ENCODE measurements around the gene ZNF324B.
A peak's percentile ranks its signal among the peaks of the same experiment; 100 is the strongest.
"Not testable (repeated sequence)": the region's sequence is repeated elsewhere in the genome, so short reads cannot be mapped to it uniquely, and the experiment has no call there.

The ZNF324B gene

DNA sequence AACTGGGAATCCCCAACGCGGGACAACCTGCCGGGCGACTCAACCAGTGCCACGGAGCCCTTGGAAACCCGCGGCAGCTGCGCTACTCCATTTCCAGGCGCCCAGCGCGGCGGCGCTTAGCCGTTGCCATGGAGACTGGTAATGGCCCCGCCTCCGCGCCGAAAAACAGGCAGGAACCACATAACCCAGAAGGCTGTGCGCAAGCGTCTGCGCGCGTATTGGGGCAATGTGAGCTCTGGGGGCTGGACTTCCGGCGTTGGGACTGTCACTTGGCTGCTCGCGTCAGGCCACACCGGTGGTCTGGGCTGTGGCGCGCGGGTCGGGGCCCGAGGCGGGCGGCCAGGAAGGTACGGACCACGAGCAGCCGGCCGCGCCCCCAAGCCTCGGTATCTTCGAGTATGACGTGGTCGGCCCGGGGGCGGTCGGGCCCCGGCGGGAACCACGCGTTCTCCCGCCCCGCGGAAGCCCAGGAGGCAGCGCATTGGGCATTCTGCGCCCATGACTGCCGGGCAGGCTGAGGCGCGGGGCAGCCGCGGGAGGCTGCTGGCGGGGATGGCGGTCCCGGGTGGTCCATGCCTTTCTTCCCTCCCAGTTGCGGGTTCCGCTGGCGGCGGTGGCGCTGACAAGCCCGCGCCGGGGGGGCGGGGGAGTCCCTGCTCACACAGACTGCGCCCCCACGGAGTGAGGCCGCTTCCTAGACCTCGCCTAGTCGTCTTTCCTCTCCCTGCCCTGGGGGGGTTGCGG lies at the start of gene ZNF324B:
TSS of gene ZNF324B (plus strand) at position 265 of the 744 bp plus-strand sequence. CDS start 2,080 bp downstream, outside the sequence.
- DNase-seq (ENCODE audit: low read depth in 2 of 2, low spot score in 1 of 2), result peak; percentile 91 to 93

DNA sequence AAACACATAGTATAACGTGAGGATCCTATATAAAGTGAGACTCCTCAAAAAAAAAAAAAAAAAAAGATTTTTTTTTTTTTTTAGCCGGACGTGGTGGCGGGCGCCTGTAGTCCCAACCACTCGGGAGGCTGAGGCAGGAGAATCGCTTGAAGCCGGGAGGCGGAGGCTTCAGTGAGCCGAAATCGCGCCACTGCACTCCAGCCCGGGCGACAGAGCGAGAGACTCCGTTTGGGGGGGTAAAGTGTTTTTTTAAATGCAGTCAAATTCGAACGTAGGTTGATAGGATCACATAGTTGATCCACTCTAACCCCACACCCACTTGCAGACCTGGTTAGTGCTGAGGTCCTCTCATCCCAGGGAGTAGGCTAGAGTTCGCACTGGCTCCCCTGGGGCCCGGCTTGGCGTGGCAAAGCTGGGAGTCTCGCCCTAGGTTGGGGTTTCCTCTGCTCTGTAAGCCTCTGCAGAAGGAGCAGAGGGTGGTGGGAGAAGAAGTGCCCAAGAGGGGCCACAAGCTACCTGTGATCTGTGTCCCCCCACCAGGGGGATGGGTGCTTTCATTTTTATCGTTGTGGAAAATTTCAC lies 49.5 kb upstream of the ZNF324B start:
- no peak for DNase-seq (ENCODE audit: low read depth in 2 of 2, low spot score in 1 of 2)

DNA sequence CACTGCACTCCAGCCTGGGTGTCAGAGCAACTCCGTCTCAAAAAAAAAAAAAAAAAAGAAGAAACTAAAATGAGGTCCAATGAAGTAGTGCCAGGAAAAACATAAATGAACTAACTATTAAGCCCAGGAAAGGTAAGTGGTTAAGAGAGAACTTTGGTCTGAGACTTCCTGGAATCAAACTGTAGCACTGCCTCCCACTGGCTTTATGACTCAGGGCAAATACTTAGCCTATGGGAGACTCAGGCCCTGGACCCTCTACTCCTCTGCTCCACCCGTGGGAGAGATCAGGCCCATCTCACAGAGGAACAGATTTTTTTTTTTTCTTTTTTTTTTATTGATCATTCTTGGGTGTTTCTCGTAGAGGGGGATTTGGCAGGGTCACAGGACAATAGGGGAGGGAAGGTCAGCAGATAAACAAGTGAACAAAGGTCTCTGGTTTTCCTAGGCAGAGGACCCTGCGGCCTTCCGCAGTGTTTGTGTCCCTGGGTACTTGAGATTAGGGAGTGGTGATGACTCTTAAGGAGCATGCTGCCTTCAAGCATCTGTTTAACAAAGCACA lies 47.4 kb upstream of the ZNF324B start:
- not testable (repeated sequence) for DNase-seq (ENCODE audit: low read depth in 2 of 2, low spot score in 1 of 2)

DNA sequence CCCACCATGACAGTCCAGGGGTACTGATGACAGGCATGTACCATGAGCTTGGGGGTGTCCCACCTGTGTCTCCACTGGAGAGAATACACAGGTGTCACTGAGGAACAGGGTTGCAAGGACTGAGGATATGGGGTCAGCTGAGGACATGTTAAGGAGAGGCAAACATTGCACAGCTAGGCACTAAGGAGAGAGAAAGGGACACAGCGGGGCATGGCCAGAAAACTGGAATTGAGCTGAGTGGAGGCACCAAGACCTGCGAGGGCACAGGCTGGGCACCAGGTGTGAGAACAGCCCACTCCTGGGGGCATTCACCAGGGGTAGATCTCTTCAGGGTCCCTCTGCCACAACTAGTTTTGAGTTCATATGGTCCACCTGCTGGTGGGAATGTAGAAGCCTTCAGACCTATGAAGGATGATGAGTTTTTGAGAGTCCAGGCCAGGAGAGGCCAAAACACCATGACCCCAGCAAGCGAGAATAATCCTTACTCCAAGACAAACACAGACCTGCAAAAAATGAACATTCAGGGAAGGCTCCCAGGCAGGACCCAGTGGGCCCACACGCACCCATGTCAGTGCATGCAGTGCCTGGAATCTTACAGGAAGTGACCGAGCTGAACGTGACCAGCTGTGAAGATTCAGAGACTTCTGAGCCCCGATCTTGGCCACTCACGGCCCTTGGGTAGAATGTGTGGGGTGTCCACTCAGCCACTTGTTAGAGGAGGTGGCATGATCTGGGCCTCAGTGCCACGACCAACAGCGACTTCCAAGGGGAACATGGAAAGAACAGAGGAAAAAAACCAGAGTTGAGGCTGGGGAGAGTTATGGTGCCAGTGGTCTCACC lies 44.4 kb upstream of the ZNF324B start:
- DNase-seq (ENCODE audit: low read depth in 2 of 2, low spot score in 1 of 2), result no peak

DNA sequence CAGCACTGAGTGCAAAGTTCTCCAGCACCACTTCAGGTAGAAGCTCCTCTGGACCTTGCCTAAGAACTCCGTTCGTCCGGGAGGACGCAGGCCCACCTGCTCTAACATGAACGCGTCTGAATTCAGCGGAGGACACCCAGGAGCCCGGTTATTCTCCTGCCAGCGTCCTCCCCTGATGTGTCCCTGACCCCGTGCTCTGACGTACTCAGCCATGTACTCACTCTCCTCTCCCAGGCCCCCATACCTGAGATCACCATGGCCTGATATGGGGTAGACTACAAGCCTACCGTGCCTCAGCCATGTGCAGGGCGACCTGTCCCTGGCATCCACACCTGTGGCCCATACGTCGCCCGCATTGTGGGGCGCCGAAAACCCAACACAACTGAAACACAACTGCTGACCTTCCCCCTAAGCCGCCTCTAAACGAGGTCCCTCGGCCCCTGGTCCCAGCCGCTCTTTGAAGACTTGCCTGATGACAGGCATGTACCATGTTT lies 43.7 kb upstream of the ZNF324B start:
- no peak for DNase-seq (ENCODE audit: low read depth in 2 of 2, low spot score in 1 of 2)

DNA sequence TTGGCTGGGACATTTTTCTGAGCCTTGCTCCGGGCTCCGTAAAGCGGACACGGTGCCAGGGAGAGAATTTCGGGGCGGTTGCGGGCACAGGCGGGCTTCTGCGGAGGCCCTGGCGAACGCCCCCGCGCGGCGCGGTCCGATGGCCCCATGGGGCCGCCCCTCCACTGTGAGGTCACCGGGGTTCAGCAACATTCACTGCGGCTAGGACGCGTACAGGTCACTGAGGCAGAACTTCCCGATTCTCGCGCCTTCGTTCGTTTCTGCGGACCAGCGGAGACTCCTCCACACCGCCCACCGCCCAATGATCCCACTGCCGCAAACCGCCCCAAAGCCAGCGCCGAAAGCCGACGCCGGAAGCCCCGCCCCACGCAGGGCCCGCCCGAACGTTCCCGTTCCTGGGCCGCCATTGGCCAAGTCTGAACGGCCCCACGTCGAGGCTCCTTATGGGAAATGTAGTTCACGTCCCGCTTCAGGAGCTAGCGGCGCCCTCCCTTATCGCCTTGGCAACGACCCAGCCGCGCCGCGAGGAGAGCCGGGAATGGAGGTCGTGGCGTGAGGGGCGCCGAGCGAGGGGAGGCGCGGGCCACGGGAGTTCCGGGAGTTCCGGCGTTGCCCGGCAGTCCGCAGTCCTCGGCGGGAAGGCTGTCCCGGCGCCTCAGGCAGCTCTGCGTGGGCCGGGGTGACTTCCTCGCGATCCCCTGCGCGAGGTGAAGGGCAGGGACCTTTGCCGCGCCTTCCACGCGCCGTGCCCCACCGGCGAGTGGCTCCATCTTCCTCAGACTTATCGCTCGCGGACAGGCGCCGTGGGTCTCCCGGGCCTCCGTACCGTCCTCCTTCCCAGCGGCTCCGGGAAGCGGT lies 43.0 kb upstream of the ZNF324B start, which contains the start of gene ZNF584:
TSS of gene ZNF584 (plus strand) at position 498 of the 858 bp plus-strand sequence. CDS start 499 bp downstream, outside the sequence.
- DNase-seq (ENCODE audit: low read depth in 2 of 2, low spot score in 1 of 2), result peak; percentile 84 to 93

DNA sequence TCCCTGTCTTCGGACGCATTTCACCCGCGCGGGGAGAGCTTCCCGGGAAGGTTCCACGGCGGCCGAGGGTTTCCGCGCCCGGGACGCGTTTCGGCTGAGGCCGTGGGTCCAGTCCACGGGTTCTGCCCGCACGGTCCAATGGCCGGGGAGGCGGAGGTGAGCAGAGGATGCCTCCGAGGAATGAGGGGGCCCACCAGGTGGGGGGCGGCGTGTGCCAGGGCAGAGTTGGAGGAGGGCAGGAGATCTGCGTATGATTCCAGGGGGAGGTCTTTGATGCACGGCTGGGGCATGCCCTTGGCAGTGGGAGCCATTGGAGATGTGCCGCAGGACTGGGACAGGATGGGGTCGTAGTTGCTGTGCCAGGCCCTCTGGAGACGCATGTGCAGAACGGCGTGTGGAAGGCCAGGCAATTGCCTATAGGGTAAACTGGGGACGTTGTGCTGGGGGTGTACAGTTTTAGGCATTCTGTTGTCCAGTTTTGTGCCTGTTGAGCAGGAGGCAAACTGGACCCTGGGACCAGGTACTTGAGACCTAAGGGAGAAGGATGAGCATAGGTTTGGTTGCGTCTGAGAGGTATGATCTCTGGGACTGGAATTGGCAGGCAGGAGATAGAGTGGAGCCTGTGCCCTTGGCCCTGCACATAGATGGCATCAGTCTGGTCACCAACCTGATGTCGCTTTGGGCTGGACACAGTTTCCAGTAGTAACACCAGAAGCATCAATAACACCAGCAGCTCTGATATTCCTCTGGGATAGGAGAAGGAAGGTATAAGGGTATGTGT lies 42.2 kb upstream of the ZNF324B start:
- DNase-seq (ENCODE audit: low read depth in 2 of 2, low spot score in 1 of 2), result no peak

DNA sequence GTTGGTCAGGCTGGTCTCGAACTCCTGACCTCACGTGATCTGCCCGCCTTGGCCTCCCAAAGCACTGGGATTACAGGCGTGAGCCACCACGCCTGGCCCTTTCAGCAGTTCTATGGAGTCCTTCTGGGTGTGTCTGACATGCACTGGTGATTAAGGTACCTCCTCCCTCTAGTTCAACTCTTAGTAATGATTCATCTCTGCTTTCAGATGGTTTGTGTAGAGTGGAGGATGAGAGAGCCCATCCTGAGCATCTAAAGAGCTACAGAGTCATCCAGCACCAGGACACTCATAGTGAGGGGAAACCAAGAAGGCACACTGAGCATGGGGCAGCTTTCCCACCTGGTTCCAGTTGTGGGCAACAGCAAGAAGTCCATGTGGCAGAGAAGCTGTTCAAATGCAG lies 34.8 kb upstream of the ZNF324B start:
- no peak for DNase-seq (ENCODE audit: low read depth in 2 of 2, low spot score in 1 of 2)

DNA sequence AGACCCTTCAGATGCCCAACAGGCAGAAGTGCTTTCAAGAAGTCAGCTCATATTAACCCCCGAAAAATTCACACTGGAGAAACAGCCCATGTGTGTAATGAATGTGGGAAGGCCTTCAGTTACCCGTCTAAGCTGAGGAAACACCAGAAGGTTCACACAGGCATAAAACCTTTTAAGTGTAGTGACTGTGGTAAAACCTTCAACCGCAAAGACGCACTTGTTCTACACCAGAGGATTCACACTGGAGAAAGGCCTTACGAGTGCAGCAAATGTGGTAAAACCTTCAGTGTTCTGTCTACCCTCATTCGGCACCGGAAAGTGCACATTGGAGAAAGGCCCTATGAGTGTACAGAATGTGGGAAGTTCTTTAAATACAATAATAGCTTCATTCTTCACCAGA lies 34.4 kb upstream of the ZNF324B start:
- DNase-seq (ENCODE audit: low read depth in 2 of 2, low spot score in 1 of 2), result no peak

DNA sequence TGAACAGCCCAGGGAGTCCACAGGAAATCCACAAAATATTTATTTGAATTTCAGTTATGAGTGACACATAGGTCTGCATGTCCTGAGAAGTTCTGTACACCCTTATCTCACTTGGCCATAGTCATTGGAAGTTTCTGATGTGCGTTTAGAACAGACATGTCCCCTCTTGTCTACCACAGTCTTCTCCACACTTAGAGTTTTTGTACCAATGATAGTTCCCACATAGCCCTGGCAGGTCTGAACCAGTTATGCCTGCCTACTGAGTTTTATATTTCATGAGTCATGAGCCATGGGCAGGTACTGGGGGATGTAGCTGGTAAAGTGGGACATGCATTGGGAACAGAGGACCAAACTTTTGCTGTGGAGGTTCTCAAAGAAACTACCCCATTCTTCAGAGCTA lies 22.8 kb upstream of the ZNF324B start:
- DNase-seq (ENCODE audit: low read depth in 2 of 2, low spot score in 1 of 2), result no peak

DNA sequence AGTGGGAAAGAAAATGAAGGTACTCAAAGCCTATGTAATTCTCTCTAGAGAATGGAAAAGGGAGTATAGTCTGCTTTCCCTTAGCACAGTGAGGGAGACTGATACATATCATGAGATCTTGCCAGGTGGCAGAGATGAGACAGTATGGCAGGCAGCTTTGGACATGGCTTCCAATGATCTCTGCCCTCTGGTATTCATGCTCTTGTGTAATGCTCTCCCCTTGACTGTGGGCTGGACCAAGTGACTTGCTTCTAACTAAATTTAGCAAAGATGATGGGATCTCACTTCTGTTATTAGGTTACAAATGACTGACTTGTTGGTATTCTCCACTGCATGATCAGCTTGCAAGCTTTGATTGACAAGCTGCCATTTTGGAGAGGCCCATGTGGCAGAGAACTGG lies 21.7 kb upstream of the ZNF324B start:
- no peak for DNase-seq (ENCODE audit: low read depth in 2 of 2, low spot score in 1 of 2)

DNA sequence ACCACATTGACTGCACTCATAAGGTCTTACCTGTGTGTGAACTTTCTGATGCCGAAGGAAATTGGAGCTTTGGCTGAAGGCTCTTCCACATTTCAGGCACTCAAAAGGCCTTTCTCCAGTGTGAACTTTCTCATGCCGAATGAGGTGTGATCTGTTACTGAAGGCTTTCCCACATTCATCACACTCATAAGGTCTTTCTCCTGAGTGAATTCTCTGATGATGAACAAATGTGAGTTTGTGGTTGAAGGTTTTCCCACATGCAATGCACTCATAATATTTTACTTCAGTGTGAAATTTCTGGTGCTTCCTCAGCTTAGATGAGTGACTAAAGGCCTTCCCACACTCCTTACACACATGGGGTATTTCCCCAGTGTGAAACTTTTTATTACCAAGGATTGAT lies 17.2 kb upstream of the ZNF324B start:
- DNase-seq (ENCODE audit: low read depth in 2 of 2, low spot score in 1 of 2), result no peak

DNA sequence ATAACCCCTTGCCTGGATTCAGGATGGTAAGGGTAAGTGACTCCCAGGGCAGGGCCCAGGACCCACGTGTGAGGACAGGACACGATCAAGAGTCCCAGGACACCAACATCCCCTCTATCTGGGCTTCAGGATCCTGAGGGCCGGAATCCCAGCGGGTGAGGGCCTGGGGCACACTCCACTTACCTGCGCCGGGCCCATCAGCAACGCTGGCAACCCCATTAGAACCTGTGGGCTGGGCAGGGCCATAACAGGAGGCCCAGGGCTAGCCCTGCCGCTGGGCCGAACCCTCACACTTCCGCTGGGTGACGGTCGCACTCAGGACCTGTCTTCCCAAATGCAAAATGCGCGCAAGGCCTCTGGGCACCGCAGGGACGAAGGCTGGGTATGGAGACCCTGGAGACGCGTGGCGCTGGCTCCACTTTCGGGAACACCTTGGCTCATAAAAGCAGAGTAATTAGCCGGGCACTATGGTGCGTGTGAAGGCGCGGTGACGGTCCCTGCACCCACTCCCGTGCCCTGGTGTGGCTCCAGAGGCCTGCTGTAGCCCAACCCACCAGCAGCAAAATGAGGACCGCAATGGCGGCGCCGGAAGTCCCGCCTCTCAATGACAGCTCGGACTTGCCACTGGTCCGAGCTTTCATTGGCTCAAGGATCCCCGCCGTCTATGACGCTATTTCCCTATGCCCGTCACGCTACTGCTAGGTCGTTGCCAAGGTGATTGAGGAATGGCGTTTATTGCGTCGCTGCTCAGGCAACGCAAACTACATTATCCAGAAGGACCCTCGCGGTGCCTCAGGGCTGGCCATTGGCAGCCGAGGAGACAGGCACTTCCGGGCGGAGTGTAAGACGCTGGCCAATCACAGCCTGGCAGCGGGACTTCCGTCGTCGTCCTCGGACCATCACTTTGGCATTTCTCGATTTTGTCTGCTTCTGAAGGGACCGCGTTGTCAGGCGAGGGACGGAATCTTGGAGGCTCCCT lies 11.6 kb upstream of the ZNF324B start, which contains the start of gene ZNF132:
TSS of gene ZNF132 (minus strand) at position 578 of the 979 bp plus-strand sequence. CDS start at position 246, 332 bp downstream.
- peak; percentile 81 to 90 for DNase-seq (ENCODE audit: low read depth in 2 of 2, low spot score in 1 of 2)

DNA sequence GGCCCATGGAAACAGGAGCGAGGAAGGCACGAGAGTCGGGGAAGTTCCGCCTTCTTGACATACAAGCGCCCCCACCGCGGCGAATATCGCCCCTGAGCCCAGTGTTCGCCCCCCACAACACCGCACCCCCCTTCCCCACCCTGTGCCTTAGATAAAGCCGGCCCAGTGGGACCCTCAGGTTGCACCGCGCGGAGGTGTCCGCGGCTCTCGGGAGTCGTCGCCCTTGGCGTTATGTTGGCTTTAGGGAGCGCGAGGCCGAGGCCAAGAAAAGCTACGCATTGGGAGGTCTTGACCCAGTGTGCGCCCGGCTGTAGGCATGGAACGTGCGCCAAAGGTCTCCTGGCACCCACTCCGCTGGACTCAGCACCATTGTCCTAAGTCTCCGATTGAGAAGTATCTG lies 10.9 kb upstream of the ZNF324B start:
- DNase-seq (ENCODE audit: low read depth in 2 of 2, low spot score in 1 of 2), result no peak

DNA sequence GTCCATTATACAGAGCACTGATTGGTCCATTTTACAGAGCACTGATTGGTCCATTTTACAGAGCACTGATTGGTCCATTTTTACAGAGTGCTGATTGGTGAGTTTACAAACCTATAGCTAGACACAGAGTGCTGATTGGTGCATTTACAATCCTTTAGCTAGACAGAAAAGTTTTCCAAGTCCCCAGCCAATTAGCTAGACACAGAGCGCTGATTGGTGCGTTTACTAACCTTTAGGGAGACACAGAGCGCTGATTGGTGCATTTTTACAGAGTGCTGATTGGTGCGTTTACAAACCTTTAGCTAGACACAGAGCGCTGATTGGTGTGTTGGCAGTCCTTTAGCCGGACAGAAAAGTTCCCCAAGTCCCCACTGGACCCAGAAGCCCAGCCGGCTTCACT lies 8.4 kb upstream of the ZNF324B start:
- not testable (repeated sequence) for DNase-seq (ENCODE audit: low read depth in 2 of 2, low spot score in 1 of 2)

DNA sequence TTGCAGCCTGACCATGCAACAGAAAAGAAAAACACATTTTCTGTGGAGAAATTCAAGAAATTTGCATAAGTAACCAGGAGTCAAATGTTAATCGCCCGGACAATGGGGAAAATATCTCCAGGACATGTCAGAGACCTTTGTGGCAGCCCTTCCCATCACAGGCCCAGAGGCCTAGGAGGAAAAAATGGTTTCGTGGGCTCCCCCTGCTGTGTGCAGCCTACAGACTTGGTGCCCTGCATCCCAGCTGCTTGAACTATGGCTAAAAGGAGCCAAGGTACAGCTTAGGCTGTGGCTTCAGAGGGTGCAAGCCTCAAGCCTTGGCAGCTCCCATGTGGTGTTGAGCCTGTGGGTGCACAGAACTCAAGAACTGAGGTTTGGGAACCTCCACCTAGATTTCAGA lies 2.6 kb upstream of the ZNF324B start:
- DNase-seq (ENCODE audit: low read depth in 2 of 2, low spot score in 1 of 2), result not testable (repeated sequence)

DNA sequence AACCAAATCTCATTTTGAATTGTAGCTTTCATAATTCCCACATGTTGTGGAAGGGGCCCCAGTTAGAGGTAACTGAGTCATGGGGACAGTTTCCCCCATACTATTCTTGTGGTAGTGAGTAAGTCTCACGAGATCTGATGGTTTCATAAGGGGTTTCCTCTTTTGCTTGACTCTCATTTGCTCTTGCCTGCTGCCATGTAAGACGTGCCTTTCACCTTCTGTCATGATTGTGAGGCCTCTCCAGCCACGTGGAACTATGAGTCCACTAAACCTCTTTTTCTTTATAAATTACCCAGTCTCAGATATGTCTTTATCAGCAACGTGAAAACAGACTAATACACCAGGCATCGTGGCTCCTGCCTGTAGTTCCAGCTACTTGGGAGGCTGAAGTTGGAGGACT lies 1.4 kb upstream of the ZNF324B start:
- not testable (repeated sequence) for DNase-seq (ENCODE audit: low read depth in 2 of 2, low spot score in 1 of 2)

DNA sequence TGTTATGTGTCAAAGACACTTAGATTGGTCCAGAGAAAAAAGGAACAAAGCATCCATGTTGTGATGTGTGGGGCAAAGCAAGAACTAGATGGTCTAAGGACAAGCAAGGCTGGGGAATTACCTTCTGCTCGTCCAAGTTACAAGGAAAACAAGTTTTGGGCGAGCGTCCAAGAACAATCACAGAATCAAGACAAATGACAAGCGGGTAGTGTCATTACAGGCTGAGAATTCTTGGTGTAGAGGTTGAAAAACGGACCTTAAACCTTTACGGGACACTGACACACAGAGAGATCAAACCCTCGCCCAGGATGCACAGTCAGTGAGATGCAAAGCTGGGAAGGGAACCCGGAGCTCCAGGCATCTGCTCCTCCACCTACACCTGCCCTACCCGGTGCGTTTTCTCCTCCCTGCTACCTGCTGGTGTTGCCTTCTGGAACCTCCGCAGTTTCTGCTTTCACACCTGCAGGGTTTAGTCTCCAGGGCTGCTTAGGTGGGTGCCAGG lies 515 bp upstream of the ZNF324B start:
- no peak for DNase-seq (ENCODE audit: low read depth in 2 of 2, low spot score in 1 of 2)

Measured in stimulated activated CD8-positive, alpha-beta memory T cell treated with anti-CD3 and anti-CD28 coated beads, Interleukin-4, amount 100 ng/mL, for 4 hours (primary cell).